K562 (cell line): Measurements from ENCODE around the gene XPA. TPM values are rescaled to one million over a fixed set of nuclear protein-coding genes. Genes with fewer than 3 reads are reported as not detected.
A peak's percentile ranks its signal among the peaks of the same experiment; 100 is the strongest.

Source experiments
- DNMT1 ChIP-seq: fragments of 450-650 bp; IDR thresholded peaks from 2 replicates; pipeline ENCODE4 v1.6.1; 2016; ENCODE audit warnings: antibody characterized with exemption, mild to moderate bottlenecking
- FOS ChIP-seq: IDR thresholded peaks from 3 replicates; pipeline ENCODE4 v1.6.1; 2011; ENCODE audit not compliant: insufficient read length; ENCODE audit errors: extremely low read depth
- FOXA1 ChIP-seq: fragments of 450-650 bp; IDR thresholded peaks from 2 replicates; pipeline ENCODE4 v1.6.1; 2016; ENCODE audit warnings: mild to moderate bottlenecking, borderline replicate concordance
- HSF4 ChIP-seq: fragments of 250-450 bp; sonication (Bioruptor Pico); IDR thresholded peaks from 2 replicates; pipeline ENCODE4 v2.1.2; 2022; ENCODE audit warnings: mild to moderate bottlenecking, moderate library complexity, borderline replicate concordance
- L3MBTL2 ChIP-seq: fragments of 450-650 bp; IDR thresholded peaks from 2 replicates; pipeline ENCODE4 v1.6.1; 2016; ENCODE audit warnings: mild to moderate bottlenecking, moderate library complexity
- NBN ChIP-seq: fragments of 450-650 bp; IDR thresholded peaks from 2 replicates; pipeline ENCODE4 v1.6.1; 2016; ENCODE audit warnings: low read depth, mild to moderate bottlenecking
- NFE2 ChIP-seq: IDR thresholded peaks from 2 replicates; pipeline ENCODE4 v1.6.1; 2014; ENCODE audit warnings: antibody characterized with exemption, low read depth
- POU5F1 ChIP-seq: fragments of 150-350 bp; IDR thresholded peaks from 2 replicates; pipeline ENCODE4 v1.6.1; 2014; ENCODE audit warnings: borderline replicate concordance, low read length, low read depth, mild to moderate bottlenecking; ENCODE audit not compliant: partially characterized antibody
- TFAP4 ChIP-seq: sonication (generic); formaldehyde crosslinking; IDR thresholded peaks from 2 replicates; pipeline ENCODE4 v1.8.0; 2022; ENCODE audit warnings: missing genetic modification reagents, mild to moderate bottlenecking, moderate library complexity, borderline replicate concordance
- TFE3 ChIP-seq: fragments of 450-650 bp; formaldehyde crosslinking; IDR thresholded peaks from 2 replicates; pipeline ENCODE4 v1.4.0; 2020; ENCODE audit warnings: mild to moderate bottlenecking, mixed read lengths
- TSC22D4 ChIP-seq: fragments of 450-650 bp; IDR thresholded peaks from 2 replicates; pipeline ENCODE4 v1.6.1; 2016; ENCODE audit warnings: missing genetic modification characterization, missing biosample characterization, control low read depth
- VEZF1 ChIP-seq: fragments of 200-800 bp; sonication (Bioruptor generic); IDR thresholded peaks from 2 replicates; pipeline ENCODE4 v1.6.1; 2017; ENCODE audit warnings: missing genetic modification characterization, missing compliant biosample characterization
- ZBTB7A ChIP-seq: IDR thresholded peaks from 2 replicates; pipeline ENCODE4 v1.6.1; 2011; ENCODE audit warnings: low read depth, mild to moderate bottlenecking, low read length, moderate library complexity, borderline replicate concordance; ENCODE audit not compliant: control insufficient read depth
- ZFP30 ChIP-seq: fragments of 250-450 bp; sonication (Bioruptor Pico); IDR thresholded peaks from 2 replicates; pipeline ENCODE4 v1.8.0; 2022; ENCODE audit warnings: moderate library complexity, mild to moderate bottlenecking, inconsistent platforms, borderline replicate concordance
- ZNF212 ChIP-seq: fragments of 450-650 bp; formaldehyde crosslinking; IDR thresholded peaks from 2 replicates; pipeline ENCODE4 v1.4.0; 2020; ENCODE audit warnings: mild to moderate bottlenecking
- ZNF23 ChIP-seq: fragments of 250-450 bp; sonication (Bioruptor Pico); IDR thresholded peaks from 2 replicates; pipeline ENCODE4 v1.4.0; 2020; ENCODE audit warnings: mild to moderate bottlenecking
- ZNF830 ChIP-seq: fragments of 250-450 bp; sonication (Bioruptor Pico); IDR thresholded peaks from 2 replicates; pipeline ENCODE4 v1.5.0; 2021; ENCODE audit warnings: mild to moderate bottlenecking
- polyA plus RNA-seq, 8 experiments: library from polyadenylated mRNA; depleted of rRNA in 4 of 8; stranded (reverse) in 5 of 8; unstranded in 3 of 8; fragments of >200 nt; fragmentation: Nextera tagmentation in 2 of 8; fragmentation: Illumina TruSeq in 1 of 8; extraction: Ambion mirVana in 2 of 8; extraction: Trizol in 1 of 8; gene quantifications; 2 replicates each; pipeline versions ENCODE4 v1.2.1 to v1.2.3, GENCODE V29; 2011 to 2014; ENCODE audit warnings: inconsistent platforms in 1 of 8, missing spikeins in 1 of 8
- total RNA-seq, 7 experiments: library from RNA; depleted of rRNA in 6 of 7; stranded (reverse); fragments of >200 nt in 6 of 7; fragmentation: Illumina TruSeq in 2 of 7; extraction: Trizol in 2 of 7; gene quantifications; 2 replicates each; pipeline versions ENCODE4 v1.2.1 to v1.2.3, GENCODE V29; 2011 to 2021; ENCODE audit warnings: low replicate concordance in 1 of 7
- TF ChIP-seq, protein P1 (sequence below): sonication (generic); IDR thresholded peaks from 2 replicates; pipeline ENCODE4 v1.6.1; 2016

The XPA gene
- total and polyA plus RNA-seq, 9 of the 15 experiments (the other 6 are each of a cell fraction or from before 2014, with no cell fraction given), result 5.1 to 18.2 (median 14.1) TPM

DNA sequence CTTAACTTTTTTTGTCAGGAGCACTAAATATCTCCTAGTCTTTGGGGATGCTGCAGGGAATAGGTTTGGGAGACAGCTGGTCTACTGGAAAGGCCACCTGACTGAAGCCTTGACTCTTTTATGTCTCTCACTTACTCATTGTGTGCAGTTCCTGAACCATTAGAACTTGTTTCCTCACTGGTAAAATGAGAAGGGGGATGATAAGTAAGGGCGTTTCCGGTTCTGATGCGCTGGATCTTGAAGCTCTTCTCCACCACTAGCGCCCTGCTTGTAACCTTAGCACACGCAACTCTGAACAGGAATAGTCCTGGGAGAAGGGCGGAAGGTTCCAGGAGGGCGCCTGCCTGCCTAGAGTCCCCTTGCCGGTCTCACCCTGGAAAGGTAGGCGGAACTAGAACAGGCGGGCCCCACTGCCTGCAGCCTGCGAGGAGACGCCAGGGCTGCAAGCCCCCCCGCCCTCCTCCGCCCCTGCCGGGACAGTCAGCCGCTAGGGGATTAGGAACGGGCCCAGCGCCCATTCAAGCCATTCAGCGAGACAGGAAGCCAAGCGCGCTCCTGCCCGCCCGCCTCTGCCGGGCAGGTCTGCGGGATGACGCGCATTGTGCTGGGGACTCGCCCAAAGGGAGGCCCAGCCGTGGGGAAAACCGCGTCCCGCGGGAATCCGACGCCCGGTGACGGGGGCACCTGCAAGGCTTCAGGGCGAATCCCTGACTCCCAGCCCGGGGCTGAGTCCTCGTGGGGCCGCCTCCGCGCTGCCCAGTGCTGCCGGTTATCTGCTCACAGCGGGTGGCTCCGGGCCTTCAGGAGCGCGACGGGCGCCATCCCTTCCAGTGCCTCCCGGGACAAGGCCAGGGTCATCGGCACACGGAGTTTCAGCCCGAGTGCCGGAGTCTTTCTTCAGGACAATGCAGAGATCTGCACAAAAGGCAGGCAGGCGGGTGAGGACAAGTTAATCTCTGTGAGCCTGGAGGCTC, 44.0 kb upstream of the XPA start (continued):
- TF ChIP-seq, protein P1, sequence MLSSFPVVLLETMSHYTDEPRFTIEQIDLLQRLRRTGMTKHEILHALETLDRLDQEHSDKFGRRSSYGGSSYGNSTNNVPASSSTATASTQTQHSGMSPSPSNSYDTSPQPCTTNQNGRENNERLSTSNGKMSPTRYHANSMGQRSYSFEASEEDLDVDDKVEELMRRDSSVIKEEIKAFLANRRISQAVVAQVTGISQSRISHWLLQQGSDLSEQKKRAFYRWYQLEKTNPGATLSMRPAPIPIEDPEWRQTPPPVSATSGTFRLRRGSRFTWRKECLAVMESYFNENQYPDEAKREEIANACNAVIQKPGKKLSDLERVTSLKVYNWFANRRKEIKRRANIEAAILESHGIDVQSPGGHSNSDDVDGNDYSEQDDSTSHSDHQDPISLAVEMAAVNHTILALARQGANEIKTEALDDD, result no peak
- TF ChIP-seq NFE2, result no peak
- TF ChIP-seq ZBTB7A, result peak; percentile 60; the same call in 1 of the 2 replicates
- no peak for TF ChIP-seq POU5F1
- no peak for TF ChIP-seq ZFP30 (CRISPR knock-in tag)
- no peak for TF ChIP-seq ZNF23 (CRISPR knock-in tag)
- TF ChIP-seq TSC22D4 (tag), result no peak
- peak; percentile 75 for TF ChIP-seq L3MBTL2
- peak; percentile 60; the same call in 1 of the 2 replicates for TF ChIP-seq TFAP4 (CRISPR knock-in tag)
- TF ChIP-seq ZNF830 (CRISPR knock-in tag), result no peak
- peak; percentile 87 for TF ChIP-seq VEZF1 (CRISPR knock-in tag)
- no peak for TF ChIP-seq FOS
- TF ChIP-seq NBN, result no peak
- no peak for TF ChIP-seq TFE3 (CRISPR knock-in tag)
- no peak for TF ChIP-seq DNMT1
- TF ChIP-seq FOXA1, result no peak
- TF ChIP-seq HSF4 (CRISPR knock-in tag), result no peak
- no peak for TF ChIP-seq ZNF212
